Measurements from ENCODE around the gene C20orf144.
"Not testable (repeated sequence)": the region's sequence is repeated elsewhere in the genome, so short reads cannot be mapped to it uniquely, and the experiment has no call there.

The C20orf144 gene

DNA sequence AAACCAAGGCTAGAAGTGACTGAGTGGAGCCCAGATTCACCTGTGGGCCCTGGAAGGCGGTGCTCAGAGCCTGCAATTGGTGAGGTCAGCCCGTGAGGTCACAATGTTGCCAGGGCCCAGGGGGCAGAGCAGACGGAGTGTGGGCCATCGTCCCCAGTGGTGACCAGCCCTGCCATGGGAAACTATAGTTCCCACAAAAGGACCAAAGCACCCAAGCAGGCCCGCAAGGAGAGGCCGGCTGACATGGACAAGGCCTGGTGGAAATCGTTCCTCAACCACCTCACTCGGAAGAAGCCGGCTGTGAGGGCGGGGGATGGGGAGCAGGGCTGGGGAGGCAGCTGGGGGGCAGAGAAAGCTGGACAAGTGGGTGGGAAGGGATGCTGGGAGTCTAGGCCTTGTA is at the start of gene C20orf144:
Gene C20orf144 (plus strand): TSS at position 156 of the 400 bp plus-strand sequence. CDS start 19 bp downstream, at position 175.
- DNase-seq = no peak

DNA sequence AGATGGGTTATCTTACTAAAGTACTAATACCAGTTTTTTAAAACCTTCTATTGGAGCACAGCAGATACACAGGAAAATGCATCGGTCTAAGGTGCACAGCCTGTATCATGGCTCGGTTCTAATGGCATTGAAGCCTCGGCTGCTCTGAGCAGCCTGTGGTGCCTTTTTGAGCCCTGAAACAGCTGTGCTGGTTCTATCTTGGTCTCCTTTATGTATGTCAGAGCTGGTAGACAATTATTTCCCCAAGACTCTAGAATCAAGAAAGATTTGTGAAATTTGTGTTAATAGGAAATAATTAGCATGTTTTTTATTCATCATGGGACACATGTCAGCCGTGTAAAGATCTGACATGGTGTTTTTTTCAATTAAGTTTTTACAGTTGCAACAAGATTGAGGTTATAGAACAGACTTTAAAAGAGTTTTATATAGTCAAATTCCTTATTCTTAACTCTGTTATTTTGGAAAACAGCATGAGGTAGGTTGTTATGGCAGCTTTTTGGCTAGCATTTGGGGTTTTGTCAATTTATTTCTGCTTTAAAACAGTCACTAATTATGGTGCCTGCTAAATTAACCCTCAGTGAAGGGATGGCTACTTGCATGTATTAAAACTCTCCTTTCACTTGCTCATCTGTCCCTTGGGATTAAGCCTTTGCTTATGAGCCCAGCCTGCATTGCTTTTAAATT is 40.3 kb upstream of the C20orf144 start:
- no peak for DNase-seq

DNA sequence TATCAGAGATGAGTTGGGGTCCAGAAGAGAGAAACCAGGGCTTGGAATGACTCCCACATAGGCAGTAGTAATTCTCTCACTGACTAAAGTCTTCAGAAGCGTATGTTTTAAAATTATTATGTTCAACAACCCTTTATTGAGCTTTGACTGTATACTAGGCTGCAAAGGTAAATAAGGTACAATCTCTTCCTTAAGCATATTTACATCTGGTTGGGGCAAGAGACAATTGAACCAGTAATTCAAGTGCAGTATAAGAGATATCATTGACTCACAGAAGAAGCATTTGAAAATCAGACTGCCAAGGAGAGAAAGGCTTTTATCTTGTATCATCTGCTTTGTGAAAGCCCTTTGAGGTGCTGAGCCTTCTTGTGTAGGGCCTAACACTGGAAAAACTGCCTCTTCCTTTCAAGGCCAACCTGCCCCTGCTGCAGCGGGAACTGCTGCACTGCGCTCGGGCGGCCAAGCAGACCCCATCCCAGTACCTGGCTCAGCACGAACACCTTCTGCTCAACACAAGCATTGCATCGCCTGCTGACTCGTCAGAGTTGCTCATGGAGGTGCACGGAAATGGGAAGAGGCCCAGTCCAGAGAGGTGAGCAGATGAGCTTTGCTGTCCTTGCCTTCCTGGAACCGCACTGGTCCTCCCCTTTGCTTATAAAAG is 39.3 kb upstream of the C20orf144 start:
- no peak for DNase-seq

DNA sequence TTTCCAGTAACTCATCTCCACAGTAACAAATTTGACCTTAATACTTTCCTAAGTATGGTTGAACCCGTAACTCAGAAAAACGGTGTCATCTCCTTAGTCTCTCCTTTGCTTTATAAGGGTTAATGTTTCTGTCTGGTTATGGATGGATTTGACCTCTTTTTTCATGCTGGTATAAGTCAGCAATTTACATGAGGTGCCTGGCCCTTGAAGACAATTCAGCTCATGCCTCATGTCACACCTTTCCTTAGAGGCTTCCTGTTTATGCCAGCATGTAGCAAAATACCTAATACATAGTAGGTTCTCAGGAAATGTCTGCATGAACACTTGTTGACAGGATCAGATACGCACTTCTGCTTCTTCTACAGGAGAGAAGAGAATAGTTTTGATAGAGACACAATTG is 37.7 kb upstream of the C20orf144 start:
- no peak for DNase-seq

DNA sequence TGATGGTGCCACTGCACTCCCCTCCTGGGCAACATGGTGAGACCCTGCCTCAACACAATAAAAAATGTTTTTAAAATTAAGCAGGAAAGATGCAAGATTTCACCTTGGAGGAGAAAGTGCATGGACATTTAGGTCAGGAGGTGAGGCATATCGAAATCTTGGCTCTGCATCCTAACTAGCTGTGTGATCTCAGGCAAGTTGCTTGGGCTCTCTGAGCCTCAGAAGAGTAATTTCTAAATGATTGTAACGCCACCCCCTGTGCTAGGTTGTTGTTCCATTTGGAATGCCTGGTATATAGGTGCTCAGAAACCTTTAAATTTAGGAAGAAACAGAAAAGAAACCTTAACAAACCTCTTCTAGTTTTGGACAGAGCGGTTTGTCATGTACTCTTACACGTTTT is 35.9 kb upstream of the C20orf144 start:
- DNase-seq = no peak

DNA sequence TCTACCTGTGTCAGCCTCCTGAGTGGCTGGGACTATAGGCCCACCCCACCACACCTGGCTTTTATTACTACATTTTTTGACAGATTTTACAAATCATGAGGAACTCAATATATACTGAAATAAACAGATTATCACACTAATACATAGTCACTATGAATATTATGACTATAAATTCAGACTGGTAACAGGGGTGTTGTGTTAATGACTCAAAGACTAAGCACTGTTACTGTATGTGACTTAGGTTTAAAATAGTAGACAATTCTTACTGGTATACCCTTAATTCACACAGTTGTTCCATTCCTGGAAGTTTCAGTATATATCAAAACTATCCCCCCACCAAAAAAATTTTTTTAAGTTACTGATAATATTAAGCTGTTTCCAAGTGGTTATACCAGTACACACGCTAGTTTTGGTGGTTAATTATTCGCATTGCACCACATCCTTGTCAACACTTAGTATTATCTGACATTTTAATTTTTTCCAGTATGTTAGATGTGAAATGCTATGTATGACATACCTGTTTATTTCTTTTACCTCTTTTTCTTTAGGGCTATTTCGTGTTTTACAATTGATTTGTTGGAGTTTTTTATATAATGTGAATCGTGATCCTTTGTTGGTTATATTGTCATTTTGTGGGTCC is 34.4 kb upstream of the C20orf144 start:
- DNase-seq = no peak

DNA sequence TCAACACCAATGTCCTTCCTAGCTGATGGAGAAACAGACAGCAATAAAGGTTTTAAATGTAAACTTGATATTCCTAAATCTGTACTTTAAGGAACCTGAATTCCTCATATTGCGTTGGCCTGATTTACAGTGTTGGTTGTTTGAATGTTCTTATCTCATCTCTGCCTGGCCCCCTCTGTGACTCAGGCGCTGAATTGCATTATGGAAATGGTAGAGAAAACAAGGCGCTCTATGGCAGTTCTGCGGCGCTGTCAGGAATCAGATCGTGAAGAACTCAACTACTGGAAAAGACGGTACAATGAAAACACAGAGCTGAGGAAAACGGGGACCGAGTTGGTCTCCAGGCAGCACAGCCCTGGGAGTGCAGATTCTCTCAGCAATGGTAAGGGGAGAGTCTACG is 32.6 kb upstream of the C20orf144 start:
- no peak for DNase-seq

GRCh38 chr20:33629979-33630378 is 32.1 kb upstream of the C20orf144 start:
- no peak for DNase-seq

DNA sequence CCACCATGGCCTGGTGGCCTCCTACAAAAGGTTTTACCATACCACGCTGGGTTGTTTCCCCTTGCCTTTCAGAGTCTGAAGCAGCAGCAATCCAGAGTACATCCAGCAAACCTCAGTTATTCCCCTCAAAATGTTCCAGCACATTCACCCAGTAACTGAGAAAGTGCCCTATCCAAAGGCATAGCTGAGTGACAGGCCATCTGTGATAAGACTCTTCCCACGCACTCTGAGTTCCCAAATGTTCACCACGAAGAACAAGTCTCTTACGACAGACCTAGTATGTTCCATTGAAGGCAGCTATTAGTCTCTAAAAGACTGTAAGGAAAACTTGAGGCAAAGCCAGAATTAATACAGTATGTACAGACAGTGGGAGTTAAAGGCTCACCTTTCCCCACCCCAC is 31.6 kb upstream of the C20orf144 start:
- DNase-seq = no peak

DNA sequence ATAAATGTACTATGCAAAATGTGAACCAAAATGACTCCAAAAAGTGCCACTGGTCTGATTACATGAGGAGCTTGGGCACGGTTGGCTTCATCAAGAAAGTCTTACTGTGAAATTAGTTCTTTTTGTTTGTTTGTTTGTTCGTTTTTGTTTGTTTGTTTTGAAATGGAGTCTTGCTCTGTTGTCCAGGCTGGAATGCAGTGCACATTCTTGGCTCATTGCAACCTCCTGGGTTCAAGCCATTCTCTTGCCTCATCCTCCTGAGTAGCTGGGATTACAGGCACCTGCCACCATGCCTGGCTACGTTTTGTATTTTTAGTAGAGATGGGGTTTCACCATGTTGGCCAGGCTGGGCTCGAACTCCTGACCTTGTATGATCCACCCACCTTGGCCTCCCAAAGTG is 30.2 kb upstream of the C20orf144 start:
- not testable (repeated sequence) for DNase-seq

GRCh38 chr20:33635341-33635740 is 26.8 kb upstream of the C20orf144 start:
- no peak for DNase-seq

DNA sequence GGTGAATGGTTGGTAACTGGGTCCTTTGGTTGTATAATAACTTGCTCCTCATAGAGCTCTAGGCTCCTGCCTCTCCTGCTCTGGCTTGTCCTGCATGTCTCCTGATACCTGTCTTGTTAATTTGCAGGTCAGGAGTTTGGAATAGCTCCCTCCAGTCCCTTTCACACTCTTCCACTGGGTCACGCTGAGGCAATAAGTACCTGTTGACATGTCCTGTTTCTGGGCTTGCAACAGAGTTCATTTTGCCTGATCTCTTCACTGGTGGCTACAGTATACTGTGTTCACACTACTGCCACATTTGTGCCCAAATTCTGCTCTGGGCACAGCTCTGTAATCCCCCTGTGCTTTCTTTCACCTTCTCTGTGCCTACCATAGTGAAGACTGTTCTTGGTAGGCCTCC is 25.4 kb upstream of the C20orf144 start:
- no peak for DNase-seq

DNA sequence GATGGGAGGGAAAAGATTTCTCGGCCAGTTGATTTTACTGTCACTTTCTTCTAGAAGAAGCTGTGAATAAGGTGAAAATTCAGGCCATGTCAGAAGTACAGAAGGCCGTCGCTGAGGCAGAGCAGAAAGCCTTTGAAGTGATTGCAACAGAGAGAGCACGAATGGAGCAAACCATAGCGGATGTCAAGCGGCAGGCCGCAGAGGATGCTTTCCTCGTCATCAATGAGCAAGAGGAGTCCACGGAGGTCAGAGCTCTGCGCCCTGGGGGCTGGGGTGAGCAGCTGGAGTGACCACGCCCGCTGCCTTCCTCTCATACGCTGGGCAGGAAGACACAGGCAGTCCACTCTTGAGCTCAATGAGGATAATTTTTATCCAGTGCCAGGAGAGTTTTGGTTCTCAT is 21.8 kb upstream of the C20orf144 start:
- DNase-seq = no peak

DNA sequence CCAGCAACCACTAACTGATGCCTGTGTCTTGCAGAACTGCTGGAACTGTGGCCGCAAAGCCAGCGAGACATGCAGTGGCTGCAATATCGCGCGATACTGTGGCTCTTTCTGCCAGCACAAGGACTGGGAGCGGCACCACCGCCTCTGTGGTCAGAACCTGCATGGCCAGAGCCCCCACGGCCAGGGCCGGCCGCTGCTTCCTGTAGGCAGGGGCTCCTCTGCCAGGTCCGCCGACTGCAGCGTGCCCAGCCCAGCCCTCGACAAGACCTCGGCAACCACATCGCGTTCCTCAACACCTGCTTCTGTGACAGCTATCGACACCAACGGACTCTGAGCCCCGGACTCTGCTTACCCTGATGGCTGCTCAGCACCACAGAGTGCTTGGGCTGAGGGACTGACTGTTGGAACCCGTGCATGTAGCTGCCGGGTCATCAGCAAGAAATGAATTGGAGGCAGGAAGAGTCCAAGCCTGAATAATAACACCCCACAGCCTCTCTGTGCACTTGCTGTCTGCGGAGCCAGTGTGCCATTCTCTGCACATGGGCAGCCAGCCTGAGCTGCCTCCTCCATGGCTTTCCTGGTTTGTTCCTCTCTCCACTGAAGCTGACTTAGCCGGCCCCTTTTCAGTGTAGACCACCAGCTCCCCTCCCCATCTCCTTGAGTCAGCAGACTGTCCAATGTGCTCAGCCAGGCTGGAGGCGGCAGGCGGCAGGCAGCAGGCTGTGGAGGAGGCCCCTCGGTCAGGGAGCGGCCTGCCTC is 17.6 kb upstream of the C20orf144 start:
- DNase-seq = no peak

DNA sequence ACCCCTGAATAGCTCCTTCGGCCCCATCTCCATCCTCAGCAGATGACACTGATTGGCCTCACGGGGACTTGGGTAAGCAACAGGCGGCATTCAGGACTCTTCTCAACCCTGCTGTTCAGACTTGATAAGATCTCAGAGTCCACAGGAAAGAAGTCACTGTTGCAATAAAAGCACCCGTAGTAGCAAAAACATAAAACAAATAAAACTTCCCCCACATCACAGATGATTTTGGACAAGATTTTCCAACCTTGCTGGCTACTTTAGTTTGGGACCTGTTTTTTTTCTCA is 17.1 kb upstream of the C20orf144 start:
- DNase-seq = no peak

DNA sequence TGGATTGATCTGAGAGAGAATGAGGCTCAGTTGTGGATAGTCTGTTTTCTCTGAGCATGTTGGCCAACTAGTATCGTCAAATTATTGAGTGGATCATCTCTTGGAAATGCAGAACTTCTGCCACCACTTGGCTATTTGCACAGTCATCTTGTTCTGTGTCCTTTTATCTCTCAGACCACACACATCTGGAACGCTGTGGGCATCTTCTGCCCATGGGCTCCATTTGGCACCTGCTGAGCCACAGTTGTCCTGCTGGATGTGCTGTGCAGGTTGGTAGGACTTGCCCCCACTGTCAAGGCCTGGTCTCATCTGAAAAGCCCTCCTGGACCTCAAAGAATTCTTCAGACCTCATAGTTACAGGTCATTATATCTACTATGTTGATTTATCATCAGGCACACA is 16.7 kb upstream of the C20orf144 start:
- DNase-seq = no peak

GRCh38 chr20:33646191-33646590 is 15.9 kb upstream of the C20orf144 start:
- DNase-seq = no peak

- not testable (repeated sequence) for DNase-seq
Measured at GRCh38 chr20:33646959-33647602, 15.0 kb upstream of the C20orf144 start.

DNA sequence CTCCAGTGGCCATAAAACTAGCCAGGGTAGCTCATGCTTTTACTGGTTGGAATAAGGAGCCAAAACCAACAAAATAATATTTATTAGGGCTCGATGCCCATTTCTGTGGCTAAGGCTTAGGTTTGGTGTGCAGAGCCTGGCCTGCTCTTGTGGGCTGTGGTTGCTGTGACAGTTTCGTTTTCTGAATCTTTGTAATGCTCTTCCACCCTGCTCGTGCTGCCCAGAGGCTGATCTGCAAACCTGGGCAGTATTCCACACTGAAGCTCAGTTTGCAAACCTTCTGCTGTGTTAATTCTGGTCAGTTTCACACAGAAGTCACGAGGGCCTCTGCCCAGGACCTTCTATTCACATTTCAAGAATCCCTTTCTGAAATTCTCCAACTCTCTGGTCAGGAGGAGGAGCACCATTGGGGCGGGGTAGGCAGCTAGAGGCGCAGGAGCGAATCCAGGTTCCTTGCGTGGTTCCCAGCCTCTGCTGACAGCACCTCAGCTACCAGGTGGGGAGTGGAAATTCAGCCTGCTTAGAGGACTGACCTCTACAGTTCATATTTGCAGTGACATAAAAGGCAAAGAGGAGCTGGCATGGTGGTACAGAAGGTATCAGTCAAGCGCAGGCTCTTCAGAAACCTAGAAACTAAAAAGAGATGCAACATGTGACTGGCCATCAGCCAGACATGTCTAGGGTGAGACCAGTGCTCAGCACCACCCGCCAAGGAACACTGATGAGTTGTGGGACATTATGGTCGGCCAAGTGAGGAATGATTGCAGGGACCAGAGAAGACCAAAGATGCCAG is 14.3 kb upstream of the C20orf144 start:
- no peak for DNase-seq

- DNase-seq = no peak
Measured at GRCh38 chr20:33648396-33649004, 13.6 kb upstream of the C20orf144 start.

DNA sequence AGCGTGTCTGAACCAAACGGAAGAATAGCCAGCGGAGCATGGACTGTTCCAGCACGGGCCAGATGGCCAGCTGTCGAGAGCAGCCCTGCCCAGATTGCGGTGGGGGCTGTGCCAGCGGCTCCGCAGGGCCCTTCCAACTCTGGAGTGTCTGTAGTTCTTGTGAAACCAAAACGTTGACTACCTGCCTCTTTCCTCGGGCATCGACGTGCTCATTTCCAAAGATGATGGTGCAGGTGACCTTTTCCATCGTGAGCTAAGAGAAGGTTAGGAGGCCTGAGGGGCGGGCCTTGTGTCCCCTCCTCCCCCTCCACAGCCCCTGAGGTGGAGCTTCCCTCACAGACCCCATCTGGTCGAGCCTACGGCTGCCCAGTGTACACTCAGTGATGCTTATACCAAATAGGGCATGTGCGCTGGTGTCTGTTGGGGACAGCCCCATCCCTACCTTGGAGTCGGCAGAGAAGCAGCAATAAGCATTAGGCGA is 12.9 kb upstream of the C20orf144 start:
- DNase-seq = no peak
